Amniotic epithelial cell (primary cell): ENCODE data around the gene BRSK2.
A peak's percentile ranks its signal among the peaks of the same experiment; 100 is the strongest.

Source experiments
- DNase-seq: peaks from one replicate; pipeline ENCODE4 v3.0.0-alpha.2; 2010; ENCODE audit warnings: low read depth

Gene BRSK2

DNA sequence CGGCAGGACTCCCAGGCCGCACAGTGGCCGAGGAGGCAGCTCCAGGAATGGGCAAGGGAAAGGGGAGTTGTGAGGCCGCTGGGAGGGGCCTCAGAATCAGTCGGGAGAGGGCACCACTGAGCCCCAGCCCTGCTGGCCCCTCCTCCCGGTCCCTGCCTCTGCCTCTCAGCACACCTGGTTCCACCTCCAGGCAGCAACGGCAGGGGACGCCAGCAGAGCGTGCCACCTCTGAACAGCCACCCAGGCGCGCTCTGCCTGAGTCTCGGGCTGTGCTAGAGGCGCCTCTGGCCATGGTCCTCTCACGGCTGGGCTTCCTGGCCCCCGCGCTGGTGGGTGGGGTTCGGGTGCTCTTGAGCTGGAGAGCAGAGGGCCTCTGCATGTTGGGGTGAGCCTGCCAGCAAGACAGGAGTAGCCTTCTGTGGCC lies 63.9 kb downstream of the BRSK2 start:
- no peak for DNase-seq

DNA sequence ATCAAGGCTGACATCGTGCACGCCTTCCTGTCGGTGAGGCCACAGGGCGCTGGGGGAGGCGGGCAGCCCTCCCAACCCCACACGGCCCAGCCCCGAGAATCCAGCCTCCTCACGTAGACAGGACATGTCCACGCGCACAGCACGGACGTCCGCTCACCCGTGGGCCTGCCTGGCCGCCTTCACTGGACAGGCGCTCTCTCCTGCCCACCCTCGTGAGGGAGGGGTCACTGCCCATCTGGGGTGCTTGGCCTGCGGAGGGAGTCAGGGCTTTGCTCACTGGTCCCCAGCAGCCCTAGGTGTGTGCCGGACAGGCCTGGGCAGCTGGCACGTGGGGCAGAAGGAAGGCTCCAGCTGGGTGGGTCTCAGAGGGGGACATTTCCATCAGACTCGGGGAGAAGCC lies 64.8 kb downstream of the BRSK2 start:
- no peak for DNase-seq

DNA sequence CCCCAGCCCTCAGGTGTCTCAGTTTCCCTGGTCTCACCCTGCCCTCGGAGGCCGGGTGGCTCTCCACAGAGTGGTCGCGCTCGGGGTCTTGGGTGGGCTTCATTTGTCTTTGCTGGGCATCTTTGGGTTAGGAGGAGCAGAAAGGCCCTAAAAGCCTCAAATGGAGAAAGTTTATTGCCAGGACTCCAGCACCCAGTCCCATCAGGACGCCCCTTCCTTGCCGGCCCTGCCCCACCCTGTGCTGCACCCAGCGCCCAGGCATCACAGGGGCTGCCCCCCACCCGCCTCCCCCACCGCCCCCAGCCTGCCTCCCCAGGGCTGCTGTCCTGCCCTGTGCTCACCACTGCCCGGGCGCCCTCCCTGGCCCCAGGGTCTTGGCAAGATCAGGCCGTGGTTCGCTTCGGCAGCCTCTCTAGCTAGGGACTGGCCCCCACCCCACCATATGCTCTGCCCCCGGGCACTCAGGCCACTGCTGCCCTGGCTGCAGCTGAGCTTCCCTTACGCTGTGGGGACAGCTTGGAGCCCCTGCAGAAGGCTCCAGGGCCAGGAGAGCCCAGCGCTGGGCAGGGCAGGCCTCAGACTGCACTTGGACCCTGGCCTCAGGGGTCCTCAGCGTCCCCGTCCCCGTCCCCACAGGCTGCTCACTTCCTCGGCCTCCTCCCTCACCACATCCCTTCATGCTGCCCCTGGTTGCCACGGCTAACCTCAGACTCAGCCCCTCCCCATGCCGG lies 65.5 kb downstream of the BRSK2 start:
- no peak for DNase-seq

DNA sequence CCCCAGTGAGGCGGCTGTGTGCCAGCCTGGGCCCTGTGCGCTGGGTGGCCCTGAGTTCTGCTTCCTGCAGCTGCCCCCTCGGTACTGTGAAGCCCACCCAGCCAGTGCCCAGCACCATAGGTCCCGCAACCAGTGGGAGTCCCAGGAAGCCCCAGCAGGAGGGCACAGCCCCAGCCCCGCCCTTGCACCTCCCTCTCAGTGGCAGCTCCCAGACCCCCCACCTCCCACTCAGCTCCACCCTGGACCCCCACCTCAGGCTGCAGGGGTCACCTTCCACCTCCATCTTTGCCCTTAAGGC lies 66.0 kb downstream of the BRSK2 start:
- DNase-seq: no peak

DNA sequence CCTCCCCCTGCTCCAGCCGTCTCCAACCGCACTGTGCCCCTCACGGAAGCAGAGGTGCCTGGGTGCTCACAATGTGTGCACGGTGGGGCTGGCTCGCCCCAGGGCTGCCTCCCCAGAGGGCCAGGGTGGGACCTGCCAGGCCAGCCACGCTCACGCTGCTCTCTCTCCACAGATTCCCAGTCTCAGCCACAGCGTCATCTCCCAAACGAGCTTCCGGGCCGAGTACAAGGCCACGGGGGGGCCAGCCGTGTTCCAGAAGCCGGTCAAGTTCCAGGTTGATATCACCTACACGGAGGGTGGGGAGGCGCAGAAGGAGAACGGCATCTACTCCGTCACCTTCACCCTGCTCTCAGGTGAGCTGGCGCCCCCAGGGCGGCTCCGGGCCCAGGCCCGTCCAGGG lies 66.4 kb downstream of the BRSK2 start:
- no peak for DNase-seq

DNA sequence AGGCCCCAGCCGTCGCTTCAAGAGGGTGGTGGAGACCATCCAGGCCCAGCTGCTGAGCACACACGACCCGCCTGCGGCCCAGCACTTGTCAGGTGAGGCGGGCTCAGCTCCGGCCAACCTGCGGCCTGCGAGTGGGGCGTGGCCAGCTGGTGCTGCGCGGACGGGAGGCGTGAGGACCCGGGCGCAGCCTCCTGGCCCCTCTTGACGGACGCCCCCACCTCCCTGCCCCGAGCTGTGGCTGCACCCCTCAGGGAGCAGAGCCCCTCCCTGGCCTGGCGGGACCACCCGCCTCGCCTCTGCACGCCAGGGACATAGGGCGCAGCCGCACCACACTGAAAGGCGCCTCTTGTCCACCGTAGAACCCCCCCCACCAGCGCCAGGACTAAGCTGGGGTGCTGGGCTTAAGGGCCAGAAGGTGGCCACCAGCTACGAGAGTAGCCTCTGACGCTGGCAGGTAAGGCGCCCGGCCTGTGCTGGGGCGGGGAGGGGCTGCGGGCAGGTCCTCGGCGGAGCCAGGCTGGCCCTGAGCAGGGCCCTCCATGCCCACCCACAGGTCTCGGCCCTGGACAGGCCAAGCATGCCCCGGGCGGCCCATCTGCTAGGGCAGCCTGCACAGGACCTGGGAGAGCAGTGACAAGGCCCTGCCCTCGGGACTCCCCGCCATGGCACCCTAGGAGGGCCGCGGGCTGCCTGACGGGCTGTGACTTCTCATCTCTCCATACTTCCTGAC lies 67.0 kb downstream of the BRSK2 start:
- no peak for DNase-seq

DNA sequence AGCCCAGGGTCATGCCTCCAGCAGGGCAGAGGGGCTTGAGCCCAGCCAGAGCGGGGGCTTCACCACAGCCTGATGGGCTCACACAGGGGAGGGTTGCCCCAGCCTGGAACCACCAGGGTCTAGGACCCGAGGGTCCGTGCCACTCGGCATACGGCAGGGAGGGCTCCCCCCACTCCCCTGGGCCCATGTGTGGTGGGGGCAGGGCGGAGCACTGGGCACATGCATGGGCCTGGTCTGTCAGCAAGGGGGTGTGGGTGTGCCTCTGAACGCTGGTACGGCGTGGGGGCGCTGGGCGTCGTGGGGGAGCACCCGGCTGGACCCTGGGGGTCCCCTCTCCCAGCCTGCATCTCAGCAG lies 67.6 kb downstream of the BRSK2 start:
- no peak for DNase-seq

DNA sequence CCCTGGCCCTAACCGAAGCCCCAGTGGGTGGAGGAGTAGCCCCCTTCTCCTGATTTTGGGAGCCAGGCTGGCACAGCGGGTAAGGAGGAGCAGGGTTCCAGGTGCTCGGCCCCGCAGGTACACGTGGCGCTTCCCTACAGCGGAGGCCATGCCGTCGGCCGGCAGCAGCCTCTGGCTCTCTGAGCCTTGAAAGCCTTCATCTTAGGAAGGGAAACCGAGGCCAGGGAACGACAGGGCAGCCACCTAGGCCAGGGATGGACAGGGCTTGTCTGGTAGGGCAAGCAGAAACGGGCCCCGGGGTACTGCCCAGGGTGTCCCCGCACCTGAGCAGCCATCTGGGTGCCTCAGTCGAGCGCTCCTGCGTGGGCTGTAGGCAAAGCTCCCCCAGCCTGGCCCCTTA lies 68.1 kb downstream of the BRSK2 start:
- DNase-seq: no peak

DNA sequence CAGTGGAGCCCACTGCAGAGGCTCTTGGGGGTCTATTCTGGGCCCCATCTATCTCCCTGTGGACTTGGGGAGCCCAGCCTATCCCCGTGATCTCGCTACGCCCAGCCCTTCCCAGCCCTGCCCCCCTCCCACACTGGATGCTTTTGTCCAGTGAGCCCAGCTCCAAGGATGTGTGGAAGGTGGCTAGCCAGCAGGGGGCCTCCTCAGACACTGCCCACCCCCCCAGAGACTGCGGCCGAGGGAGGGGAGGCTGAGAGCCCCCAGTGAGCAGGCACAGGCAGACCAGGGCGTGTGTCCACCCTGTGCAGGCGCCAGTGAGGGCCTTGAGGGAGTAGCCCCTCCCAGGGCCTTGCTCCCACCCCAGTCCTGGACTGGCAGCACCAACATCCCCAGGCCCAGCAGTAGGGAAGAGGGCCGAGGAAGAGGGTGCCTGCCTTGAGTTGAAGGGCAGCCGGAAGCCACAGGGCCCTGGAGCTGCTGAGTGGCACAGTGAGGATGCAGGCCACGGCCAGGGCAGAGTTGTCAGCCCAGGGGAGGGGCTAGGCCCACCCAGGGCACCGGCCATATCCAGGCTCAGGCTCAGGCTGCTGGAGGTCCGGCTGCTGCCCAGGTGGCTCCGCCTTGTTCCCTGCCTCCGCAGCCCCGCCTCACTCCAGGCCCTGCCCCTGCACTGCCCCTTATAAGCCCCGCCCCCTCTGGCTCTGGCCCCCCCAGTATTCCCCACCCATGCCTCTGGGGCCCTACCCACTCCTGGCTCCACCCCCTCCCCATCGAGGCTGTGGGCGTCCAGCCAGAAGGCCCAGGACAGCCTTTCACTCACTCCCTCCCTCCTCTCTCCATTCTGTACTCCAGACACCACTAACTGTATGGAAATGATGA lies 68.8 kb downstream of the BRSK2 start:
- peak; percentile 78 for DNase-seq

DNA sequence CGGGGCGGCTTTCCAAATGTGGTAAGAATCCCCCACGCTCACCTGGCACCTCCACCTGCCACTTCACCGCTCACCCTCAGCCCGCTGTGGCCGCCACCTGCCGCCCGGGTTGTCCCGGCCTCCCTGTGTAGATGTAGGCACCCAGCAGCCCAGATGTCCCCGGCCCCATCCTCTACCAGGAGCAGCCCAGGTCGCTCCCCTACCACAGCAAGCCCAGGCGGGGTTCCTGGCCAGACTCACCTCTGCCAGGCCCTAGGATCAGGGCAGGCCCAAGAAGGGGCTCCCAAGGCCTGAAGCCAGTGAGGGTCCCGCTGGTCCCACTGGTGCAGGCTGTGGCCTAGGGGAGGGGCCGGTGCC lies 69.5 kb downstream of the BRSK2 start:
- no peak for DNase-seq

DNA sequence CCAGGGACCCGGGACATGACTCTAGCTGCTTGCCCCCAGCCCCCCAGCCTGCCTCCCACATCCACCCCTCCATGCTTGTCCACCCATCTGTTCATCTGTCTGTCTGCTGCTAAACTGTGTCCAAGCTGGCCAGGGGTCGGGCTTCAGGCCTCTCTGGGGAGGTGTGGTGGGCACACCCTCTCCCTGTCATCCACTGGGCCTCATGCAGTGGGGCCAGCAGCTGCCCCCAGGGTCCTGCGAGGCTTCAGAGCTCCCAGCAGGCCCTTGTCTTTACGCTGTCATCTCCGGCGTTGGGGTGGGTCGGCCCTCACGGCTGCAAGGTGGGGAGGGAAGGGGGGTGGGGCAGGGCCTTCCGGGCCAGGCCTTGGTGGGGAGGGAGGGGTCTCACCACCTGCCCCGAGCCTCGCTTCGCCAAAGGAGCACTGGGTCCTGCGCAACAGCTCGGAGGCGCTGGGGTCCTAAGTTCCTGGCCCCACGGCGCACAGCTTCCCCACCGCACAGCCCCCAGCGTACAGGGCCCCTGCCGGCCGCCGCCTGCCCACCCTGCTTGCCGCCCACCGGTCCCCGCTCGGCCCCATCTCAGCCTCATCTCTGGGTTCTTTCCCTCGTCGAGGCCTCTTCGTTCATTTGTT lies 70.1 kb downstream of the BRSK2 start:
- DNase-seq: no peak

DNA sequence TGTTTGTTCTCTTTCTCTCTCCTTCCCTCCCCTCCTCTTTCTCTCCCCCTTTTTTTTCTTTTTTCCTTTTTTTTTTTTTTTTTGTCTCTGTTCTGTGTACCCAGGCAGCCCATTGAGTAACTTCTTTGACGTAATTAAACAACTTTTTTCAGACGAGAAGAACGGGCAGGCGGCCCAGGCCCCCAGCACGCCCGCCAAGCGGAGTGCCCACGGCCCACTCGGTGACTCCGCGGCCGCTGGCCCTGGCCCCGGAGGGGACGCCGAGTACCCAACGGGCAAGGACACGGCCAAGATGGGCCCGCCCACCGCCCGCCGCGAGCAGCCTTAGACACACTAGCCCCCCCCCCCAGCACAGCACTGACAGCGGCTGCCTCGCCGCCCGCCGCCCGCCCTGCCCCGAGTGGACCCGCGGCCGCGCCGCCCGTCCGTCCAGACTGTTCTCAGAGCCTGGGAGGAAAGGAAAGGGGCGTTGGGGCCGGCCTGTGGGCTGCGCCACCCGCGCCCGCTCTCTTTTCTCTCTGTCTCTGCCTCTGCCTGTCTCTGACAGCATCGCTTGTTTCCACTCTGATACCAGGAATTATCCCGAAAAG lies 70.8 kb downstream of the BRSK2 start:
- DNase-seq: peak; percentile 67

DNA sequence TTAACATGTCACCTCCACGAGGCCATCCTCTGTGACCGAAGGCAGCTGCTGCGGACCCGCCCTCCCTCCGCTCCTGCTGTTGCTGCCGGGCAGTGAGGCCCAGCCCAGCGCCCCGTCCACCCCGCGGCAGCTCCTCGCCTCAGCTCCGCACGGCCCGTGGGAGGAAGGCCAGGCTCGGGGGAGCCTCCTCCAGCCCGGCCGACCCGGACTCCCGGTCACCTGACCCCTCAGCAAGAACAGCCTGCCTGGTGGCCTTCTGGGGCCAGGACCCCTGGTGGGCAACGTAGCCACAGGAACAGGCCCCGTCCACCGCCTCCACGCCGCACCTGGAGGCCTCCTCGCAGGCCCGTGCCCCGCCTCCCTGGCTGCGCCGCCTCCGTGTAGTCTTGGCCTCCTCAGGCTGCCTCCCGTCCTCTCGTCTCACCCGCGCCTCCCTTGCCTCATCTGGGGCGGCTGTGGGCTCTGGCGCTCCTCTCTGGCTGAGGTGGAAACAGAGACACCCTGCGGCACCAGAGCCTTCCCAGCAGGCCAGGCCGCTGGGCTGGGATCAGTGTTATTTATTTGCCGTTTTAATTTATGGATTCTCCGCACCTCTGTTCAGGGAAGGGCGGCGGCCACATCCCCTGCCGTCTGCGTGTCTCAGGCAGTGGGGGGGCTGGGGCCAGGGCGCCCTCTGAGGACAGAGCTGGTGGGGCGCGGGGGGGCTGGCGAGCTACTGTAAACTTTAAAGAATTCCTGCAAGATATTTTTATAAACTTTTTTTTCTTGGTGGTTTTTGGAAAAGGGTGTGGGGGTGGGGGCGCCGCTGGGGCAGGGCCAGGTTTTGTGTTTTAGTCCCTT lies 71.5 kb downstream of the BRSK2 start:
- DNase-seq: peak; percentile 18

DNA sequence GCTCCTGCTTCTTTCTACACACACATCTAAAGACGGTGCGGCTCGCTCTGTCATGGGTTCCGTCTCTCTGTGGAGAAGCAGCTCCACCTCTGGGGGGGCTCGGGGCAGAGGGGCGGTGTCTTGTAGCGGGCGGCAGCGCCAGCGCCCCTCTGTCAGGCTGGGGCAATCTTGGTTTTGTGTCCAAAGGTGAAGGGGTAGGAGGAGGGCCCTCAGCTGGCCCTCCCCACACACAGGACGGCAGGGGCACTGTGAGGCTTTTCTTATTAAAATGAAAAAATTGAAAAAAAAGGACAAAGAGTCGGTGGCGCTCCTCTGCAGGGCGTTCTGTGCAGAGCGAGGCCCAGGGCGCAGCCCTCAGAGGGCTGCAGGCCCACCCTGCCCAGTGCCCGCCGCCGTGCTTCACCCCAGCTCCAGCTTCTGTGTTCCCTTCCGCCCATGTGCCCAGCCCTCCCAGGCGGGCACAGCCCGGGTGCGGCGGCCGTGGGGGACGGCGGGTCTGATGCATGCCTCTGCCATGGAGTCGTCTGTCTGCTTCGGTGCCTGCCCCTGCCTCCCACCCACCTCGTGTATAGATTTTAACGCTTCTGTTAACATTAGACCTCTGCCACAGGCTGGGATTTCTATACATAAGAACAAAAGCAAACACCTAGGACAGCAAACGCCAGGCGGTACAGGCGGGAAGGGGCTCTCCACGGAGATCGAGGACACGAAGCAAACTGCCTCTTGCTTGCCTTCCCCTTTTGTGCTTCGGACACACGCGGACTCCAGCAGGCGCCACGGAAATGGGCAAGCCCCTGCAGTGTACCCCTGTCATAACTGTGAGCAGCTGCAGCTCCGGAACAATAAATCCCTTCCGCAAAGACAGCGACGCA lies 72.3 kb downstream of the BRSK2 start:
- no peak for DNase-seq

DNA sequence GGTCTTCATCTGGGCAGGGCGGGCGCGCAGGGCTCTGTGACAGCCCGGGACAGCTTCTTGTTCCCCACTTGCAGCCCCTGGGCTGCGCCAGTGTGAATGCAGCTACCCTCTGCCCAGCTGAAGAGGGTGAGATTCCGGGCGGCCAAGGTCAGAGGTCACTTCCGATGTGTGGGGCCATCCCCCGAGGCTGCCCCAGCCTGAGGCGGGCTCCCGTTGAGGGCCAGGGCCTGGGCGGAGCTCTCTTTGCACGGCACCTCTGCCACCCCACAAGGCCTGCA lies 72.9 kb downstream of the BRSK2 start:
- DNase-seq: no peak

DNA sequence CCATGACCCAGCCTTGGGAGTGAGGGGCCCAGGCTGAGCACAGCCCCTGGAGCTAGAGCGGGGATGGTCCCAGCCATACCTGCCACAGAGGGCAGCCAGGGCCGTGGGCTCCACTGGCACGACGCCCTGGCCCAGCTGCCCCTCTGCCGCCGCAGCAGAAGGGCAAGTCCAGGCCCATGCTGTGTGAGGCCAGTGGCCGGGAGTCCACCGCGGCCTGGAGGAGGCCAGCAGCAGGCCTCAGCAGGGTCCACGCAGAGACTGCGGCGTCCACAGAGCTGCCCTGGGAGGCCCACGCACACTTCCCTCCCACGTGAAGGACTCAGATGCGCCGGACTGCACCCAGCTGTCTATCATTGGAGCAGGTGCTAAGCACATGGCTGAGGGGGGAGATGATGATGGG lies 73.3 kb downstream of the BRSK2 start:
- DNase-seq: no peak

DNA sequence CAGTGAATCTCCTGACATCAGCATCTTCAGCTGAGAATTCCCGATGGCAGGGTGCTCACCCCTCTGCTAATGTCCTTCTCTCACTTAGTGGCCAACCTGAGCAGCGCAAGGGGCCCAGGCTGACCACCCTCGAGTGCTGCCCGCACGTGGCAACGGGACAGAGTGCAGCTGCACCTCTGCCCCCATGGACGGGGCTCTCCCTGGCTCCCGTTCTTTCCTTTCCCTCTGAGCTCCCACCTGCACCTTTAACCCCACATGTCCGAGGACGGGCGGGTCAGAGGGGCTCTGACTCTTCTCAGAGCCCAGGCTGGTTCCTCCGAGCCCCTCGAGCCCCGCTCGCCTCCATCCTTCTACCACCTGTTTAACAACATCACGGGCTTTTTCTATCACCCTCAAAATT lies 77.0 kb downstream of the BRSK2 start:
- DNase-seq: no peak

DNA sequence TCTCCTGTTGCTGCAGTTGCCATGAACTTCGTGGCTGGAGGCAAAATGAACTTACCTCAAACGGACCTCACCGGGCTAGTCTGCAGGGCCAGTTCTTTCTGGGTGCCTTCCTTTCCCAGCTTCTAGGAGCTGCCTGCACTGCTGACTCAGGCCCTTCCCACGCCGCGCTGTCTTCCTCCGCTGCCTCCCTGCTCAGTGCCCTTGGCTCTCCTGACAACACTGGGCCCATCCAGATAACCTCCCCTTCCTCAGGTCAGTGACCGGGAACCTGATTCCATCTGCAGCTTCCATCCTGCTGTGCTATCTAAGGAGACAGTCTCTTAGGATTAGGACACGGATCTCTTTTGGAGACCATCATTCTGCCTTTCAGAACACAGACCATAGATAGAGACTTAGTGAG lies 77.5 kb downstream of the BRSK2 start:
- DNase-seq: peak; percentile 23

DNA sequence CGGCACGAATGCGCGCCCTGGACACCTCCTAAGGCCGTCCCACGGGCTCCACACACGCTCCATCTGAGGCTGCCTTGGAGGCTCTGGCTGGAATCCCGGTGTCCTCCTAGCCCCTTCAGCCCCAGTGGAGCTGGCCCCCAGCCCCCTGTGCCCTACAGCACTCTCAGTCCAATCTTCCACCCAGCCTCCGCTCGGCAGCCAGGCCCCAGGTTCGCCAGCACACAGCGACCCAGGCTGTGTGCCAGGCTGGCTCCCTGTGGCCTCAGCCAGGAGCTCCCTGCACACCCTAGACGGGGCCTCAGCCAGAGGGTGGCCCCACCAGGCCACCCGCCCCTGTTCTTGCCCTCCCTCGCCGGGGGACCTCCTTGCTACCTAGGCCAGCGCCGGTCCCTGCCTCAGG lies 78.3 kb downstream of the BRSK2 start:
- DNase-seq: no peak

DNA sequence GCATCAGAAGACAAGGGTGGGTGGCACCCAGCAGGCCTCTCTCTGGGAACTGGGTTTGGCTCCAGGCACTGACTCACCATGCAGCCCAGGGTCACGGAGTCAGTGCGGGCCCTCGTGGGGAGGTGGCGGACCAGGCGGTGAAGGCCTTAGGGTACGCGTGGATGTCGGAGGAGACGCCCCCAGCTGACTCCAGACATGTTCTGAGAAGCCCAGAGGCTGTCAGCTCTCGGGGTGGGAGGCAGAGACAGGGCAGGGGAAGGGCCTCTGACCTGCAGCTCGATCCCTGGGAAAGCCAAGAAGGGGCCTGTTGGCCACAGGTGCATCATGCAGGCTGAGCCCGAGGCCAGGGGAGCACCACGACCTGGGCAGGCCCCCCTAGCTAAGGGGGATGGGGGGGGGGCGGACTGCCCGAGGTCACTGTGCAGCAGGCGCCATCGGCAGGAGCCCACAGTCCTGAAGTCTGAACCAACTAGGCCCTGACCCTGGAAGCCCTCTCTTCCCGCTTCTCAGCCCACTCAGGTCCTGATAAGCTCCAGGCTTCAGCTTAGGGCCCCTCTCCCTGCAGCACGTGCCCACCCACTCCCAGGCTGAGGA lies 78.8 kb downstream of the BRSK2 start:
- DNase-seq: peak; percentile 45
